ENCODE data around the gene JMJD1C.

GRCh38 chr10:63421591-63421990 lies 44.2 kb downstream of the JMJD1C start:
- no peak for TF ChIP-seq CTCF (IDR thresholded peaks at IDR 0.05; ENCODE audit: low read length)
- TF ChIP-seq EZH2phosphoT487 (IDR thresholded peaks at IDR 0.05; ENCODE audit: low read length) = no peak
- no peak for TF ChIP-seq EZH2 (optimal IDR thresholded peaks at IDR 0.05; ENCODE audit: low read depth, low read length)

All from MM.1S (cell line).